Renal cortex interstitium (tissue), 15 donors: ENCODE data around the gene TSPAN12. TPM values are rescaled to one million over a fixed set of nuclear protein-coding genes. Genes with fewer than 3 reads are reported as not detected.
"Not testable (repeated sequence)": the region's sequence is repeated elsewhere in the genome, so short reads cannot be mapped to it uniquely, and the experiment has no call there.

Experiments used
- DNase-seq, 11 donors: peaks; one replicate each; pipeline ENCODE4 v3.0.0-alpha.2; 2013; ENCODE audit warnings: low read depth in 9 of 11, low spot score in 4 of 11; ENCODE audit errors: extremely low read depth in 1 of 11
- long read RNA-seq, 16 experiments: transcript quantifications; one replicate each; lab custom pipeline, GENCODE V29; 2026
- polyA plus RNA-seq, 3 donors: library from polyadenylated mRNA; unstranded; fragments of 120-200 nt; gene quantifications; one replicate each; pipeline ENCODE4 v1.2.1, GENCODE V29; 2013; ENCODE audit not compliant: insufficient read length in 3 of 3

The TSPAN12 gene, protein sequence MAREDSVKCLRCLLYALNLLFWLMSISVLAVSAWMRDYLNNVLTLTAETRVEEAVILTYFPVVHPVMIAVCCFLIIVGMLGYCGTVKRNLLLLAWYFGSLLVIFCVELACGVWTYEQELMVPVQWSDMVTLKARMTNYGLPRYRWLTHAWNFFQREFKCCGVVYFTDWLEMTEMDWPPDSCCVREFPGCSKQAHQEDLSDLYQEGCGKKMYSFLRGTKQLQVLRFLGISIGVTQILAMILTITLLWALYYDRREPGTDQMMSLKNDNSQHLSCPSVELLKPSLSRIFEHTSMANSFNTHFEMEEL
- polyA plus RNA-seq = 100 to 1,000 TPM; 148 to 176 (median 169) TPM
- long read RNA-seq, donor 1, transcript TSPAN12-201 (8 exons, 2,798 nt) = major isoform, 28 of 52 reads
- long read RNA-seq, donor 1, partial matches to known transcripts = 5 of 52 reads
- long read RNA-seq, donor 1, other reads (novel, unspliced or antisense) = 15 of 52 reads
- long read RNA-seq, donor 2, transcript TSPAN12-201 (8 exons, 2,798 nt) = major isoform, 23 of 41 reads
- long read RNA-seq, donor 2, partial matches to known transcripts = 11 of 41 reads
- long read RNA-seq, donor 2, other reads (novel, unspliced or antisense) = 7 of 41 reads
- long read RNA-seq, donor 3, transcript TSPAN12-201 (8 exons, 2,798 nt) = major isoform, 59 of 94 reads
- long read RNA-seq, donor 3, partial matches to known transcripts = 16 of 94 reads
- long read RNA-seq, donor 3, other reads (novel, unspliced or antisense) = 15 of 94 reads
- long read RNA-seq, donor 4, transcript TSPAN12-201 (8 exons, 2,798 nt) = major isoform, 52 of 143 reads
- long read RNA-seq, donor 4, partial matches to known transcripts = 76 of 143 reads
- long read RNA-seq, donor 4, other reads (novel, unspliced or antisense) = 14 of 143 reads
- long read RNA-seq, donor 5 = 0 reads
- long read RNA-seq, donor 6, transcript TSPAN12-201 (8 exons, 2,798 nt) = major isoform, 31 of 64 reads
- long read RNA-seq, donor 6, partial matches to known transcripts = 18 of 64 reads
- long read RNA-seq, donor 6, other reads (novel, unspliced or antisense) = 13 of 64 reads
- long read RNA-seq, donor 7, transcript TSPAN12-201 (8 exons, 2,798 nt) = major isoform, 38 of 56 reads
- long read RNA-seq, donor 7, partial matches to known transcripts = 0 of 56 reads
- long read RNA-seq, donor 7, other reads (novel, unspliced or antisense) = 15 of 56 reads
- long read RNA-seq, donor 8 = 0 reads
- long read RNA-seq, donor 9, transcript TSPAN12-201 (8 exons, 2,798 nt) = major isoform, 42 of 132 reads
- long read RNA-seq, donor 9, partial matches to known transcripts = 68 of 132 reads
- long read RNA-seq, donor 9, other reads (novel, unspliced or antisense) = 22 of 132 reads
- long read RNA-seq, donor 10, transcript TSPAN12-201 (8 exons, 2,798 nt) = major isoform, 38 of 147 reads
- long read RNA-seq, donor 10, partial matches to known transcripts = 98 of 147 reads
- long read RNA-seq, donor 10, other reads (novel, unspliced or antisense) = 8 of 147 reads
- long read RNA-seq, donor 11, transcript TSPAN12-201 (8 exons, 2,798 nt) = major isoform, 58 of 82 reads
- long read RNA-seq, donor 11, transcript TSPAN12-202 (9 exons, 1,495 nt) = minor isoform, 5 of 82 reads
- long read RNA-seq, donor 11, partial matches to known transcripts = 9 of 82 reads
- long read RNA-seq, donor 11, other reads (novel, unspliced or antisense) = 10 of 82 reads
- long read RNA-seq, donor 12, transcript TSPAN12-201 (8 exons, 2,798 nt) = major isoform, 30 of 53 reads
- long read RNA-seq, donor 12, partial matches to known transcripts = 15 of 53 reads
- long read RNA-seq, donor 12, other reads (novel, unspliced or antisense) = 6 of 53 reads
- long read RNA-seq, donor 13 = 0 reads
- long read RNA-seq, donor 14, transcript TSPAN12-201 (8 exons, 2,798 nt) = major isoform, 49 of 70 reads
- long read RNA-seq, donor 14, partial matches to known transcripts = 0 of 70 reads
- long read RNA-seq, donor 14, other reads (novel, unspliced or antisense) = 19 of 70 reads
- long read RNA-seq, donor 15, transcript TSPAN12-201 (8 exons, 2,798 nt) = major isoform, 21 of 58 reads
- long read RNA-seq, donor 15, partial matches to known transcripts = 36 of 58 reads
- long read RNA-seq, donor 15, other reads (novel, unspliced or antisense) = 0 of 58 reads
- long read RNA-seq, donor 16, transcript TSPAN12-202 (9 exons, 1,495 nt) = minor isoform, 8 of 261 reads
- long read RNA-seq, donor 16, transcript TSPAN12-201 (8 exons, 2,798 nt) = major isoform, 167 of 261 reads
- long read RNA-seq, donor 16, partial matches to known transcripts = 56 of 261 reads
- long read RNA-seq, donor 16, other reads (novel, unspliced or antisense) = 30 of 261 reads

- DNase-seq = peak in 9 of 11 donors; percentile 75 to 88 (median 83)
Measured at GRCh38 chr7:120857588-120858573, at the start of gene TSPAN12. TSS of gene TSPAN12 (minus strand) at chr7:120858144. CDS start at chr7:120856763, 1,381 bp downstream.

DNA sequence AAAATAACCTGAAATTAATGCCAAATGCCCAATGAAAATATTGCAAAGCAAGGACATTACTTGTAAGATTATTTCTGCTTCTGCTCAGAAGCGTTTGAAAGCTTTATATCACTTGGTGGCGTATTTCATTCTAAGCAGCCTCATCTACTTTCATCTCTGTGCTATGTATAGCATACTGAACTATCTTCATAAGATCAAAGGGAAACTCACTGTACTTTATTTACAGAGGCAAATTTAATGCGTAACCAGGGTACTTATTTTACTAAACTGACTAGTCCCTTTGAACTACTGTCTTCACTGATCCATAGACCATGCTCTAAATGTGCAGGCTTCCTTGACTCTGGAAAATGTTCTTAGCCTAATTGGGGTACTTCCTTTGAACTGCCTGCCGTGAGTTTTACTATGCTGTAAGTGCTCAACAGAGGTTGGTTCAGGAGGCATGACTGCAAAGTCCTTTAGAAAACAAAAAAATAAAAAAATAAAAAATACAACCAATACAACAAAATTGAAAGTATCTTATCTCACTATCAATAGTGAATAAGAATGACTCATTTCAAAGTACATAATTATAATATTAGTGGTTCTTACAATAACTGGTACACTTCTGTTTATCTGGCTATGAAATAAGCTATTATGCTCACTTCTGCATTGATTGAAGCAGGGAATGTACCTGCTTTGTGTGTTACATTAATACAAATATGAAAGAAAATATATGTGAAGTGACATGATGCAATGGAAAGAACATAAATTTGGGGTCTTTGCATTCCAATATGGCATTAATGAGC, 41.0 kb upstream of the TSPAN12 start:
- DNase-seq = peak in 2 of 11 donors; percentile 7 to 24

- DNase-seq = not testable (repeated sequence)
Measured at GRCh38 chr7:120895253-120895652, 37.3 kb upstream of the TSPAN12 start.

GRCh38 chr7:120885602-120886001, 27.7 kb upstream of the TSPAN12 start:
- not testable (repeated sequence) for DNase-seq

- no peak for DNase-seq
Measured at GRCh38 chr7:120877701-120878100, 19.8 kb upstream of the TSPAN12 start.

DNA sequence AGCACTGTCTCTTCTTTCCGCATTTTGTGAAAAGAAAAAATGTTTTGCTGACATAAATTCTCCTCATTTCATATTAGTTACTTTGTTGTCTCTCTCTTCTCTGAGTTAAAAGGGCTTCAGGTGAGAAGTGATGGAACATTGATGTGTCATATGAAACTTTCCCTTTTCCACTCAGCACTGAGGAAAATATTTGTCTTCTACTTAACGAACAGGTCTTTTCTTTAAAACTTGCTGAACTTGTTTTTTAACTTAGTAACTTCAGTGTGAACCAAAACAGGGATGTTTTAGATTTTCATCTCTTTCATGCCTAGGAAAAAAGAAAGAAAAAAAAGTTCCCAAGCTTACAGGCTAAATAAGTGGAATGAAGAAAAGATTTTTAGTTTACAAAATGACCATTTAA, 19.0 kb upstream of the TSPAN12 start:
- no peak for DNase-seq

DNA sequence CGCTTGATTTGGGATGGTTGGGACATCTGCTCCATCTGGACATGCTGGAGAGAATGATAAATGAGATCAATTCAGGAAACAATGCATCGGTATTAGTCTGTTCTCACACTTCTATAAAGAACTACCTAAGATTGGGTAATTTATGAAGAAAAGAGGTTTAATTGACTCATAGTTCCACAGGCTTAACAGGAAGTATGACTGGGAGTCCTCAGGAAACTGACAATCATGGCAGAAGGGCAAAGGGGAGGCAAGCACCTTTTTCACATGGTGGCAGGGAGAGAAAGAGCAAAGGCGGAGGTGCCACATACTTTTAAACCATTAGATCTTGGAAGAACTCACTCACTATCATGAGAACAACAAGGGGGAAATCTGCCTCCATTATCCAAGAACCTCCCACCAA, 16.8 kb upstream of the TSPAN12 start:
- no peak for DNase-seq

GRCh38 chr7:120874016-120874415, 16.1 kb upstream of the TSPAN12 start:
- no peak for DNase-seq

DNA sequence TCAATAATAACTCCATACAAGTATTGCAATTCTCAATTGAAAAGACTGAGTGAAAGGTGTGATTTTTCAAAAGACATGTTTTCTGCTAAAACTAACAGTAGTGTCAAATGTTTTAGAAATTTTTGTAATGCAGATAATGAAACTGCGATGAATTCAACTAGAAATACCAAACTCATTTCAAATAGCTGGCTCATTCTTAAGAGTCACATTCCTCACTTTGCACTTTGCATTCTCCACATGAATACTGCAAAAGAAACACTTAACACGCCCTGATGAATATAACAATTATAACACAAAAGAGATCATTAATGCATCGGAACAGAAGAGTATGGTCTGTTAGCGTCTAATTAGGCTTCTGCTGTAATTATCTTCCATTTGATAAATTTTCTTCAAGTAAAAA, 15.5 kb upstream of the TSPAN12 start:
- no peak for DNase-seq

DNA sequence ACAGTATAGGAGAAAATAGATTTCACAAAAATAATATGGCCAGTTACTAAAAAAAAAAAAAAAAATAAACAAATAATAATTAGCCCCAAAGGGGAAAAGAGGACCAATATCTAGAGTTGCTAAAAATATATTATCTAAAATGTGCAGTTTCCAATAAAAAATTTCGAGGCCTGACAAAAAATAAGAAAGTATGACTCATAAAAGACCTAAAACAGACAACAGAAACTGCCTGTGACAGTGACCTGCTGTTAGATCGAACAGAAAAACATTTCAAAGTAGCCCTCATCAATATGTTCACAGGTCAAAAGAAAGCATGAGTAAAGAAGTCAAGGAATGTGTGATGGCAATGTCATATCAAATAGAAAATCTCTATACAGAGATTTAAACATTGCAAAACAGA, 11.8 kb upstream of the TSPAN12 start:
- no peak for DNase-seq

GRCh38 chr7:120867932-120868331, 10.0 kb upstream of the TSPAN12 start:
- no peak for DNase-seq

GRCh38 chr7:120865191-120865981, 7.4 kb upstream of the TSPAN12 start:
- DNase-seq = no peak

GRCh38 chr7:120864141-120864900, 6.4 kb upstream of the TSPAN12 start:
- DNase-seq = no peak
